H9 (cell line): ENCODE data around the gene RDH14. TPM values are rescaled to one million over a fixed set of nuclear protein-coding genes. Genes with fewer than 3 reads are reported as not detected.
A peak's percentile ranks its signal among the peaks of the same experiment; 100 is the strongest.

ENCODE experiments used
- DNase-seq: peaks from one replicate; pipeline ENCODE4 v3.0.0-alpha.2; 2017
- H2AFZ ChIP-seq: one replicate; pipeline ENCODE4 v1.6.1; 2013; ENCODE audit warnings: mild to moderate bottlenecking, low read length, control low read depth, moderate library complexity
- H2AK5ac ChIP-seq: 2 replicates; pipeline ENCODE4 v1.6.1; 2013; ENCODE audit warnings: low read length, control low read depth, mixed read lengths; ENCODE audit not compliant: insufficient read length
- H2BK120ac ChIP-seq: one replicate; pipeline ENCODE4 v1.6.1; 2013; ENCODE audit warnings: low read depth, mild to moderate bottlenecking, low read length, control low read depth, inconsistent platforms; ENCODE audit not compliant: poor library complexity, severe bottlenecking
- H2BK12ac ChIP-seq: 2 replicates; pipeline ENCODE4 v1.6.1; 2013; ENCODE audit warnings: low read length, control low read depth, mixed read lengths, low read depth; ENCODE audit not compliant: insufficient read length
- H2BK15ac ChIP-seq: 2 replicates; pipeline ENCODE4 v1.6.1; 2013; ENCODE audit warnings: low read depth, low read length, control low read depth
- H2BK20ac ChIP-seq: one replicate; pipeline ENCODE4 v1.6.1; 2013; ENCODE audit warnings: low read depth, mild to moderate bottlenecking, low read length, control low read depth, inconsistent platforms; ENCODE audit not compliant: poor library complexity, severe bottlenecking
- H2BK5ac ChIP-seq: 2 replicates; pipeline ENCODE4 v1.6.1; 2013; ENCODE audit warnings: low read length, control low read depth, mixed read lengths; ENCODE audit not compliant: insufficient read length
- H3K14ac ChIP-seq: 2 replicates; pipeline ENCODE4 v1.6.1; 2013; ENCODE audit warnings: low read length, control low read depth; ENCODE audit not compliant: insufficient read depth
- H3K18ac ChIP-seq: 2 replicates; pipeline ENCODE4 v1.6.1; 2013; ENCODE audit warnings: low read depth, mild to moderate bottlenecking, mixed read lengths, low read length, control low read depth; ENCODE audit not compliant: insufficient read length
- H3K23ac ChIP-seq: 2 replicates; pipeline ENCODE4 v1.6.1; 2013; ENCODE audit warnings: low read length, control low read depth, mixed read lengths, low read depth; ENCODE audit not compliant: insufficient read length
- H3K23me2 ChIP-seq: 2 replicates; pipeline ENCODE4 v1.6.1; 2013; ENCODE audit warnings: low read depth, mild to moderate bottlenecking, mixed read lengths, low read length, control low read depth; ENCODE audit not compliant: insufficient read length, poor library complexity, severe bottlenecking
- H3K27ac ChIP-seq: 2 replicates; pipeline ENCODE4 v1.5.1; 2013; ENCODE audit warnings: low read length, control low read depth, mixed read lengths, low read depth; ENCODE audit not compliant: insufficient read length
- H3K27me3 ChIP-seq: 2 replicates; pipeline ENCODE4 v1.6.1; 2013; ENCODE audit warnings: low read length, control low read depth, inconsistent platforms; ENCODE audit not compliant: insufficient read depth
- H3K4ac ChIP-seq: 2 replicates; pipeline ENCODE4 v1.6.1; 2013; ENCODE audit warnings: low read depth, mild to moderate bottlenecking, control low read depth, inconsistent platforms, low read length, moderate library complexity
- H3K4me1 ChIP-seq: 2 replicates; pipeline ENCODE4 v1.6.1; 2013; ENCODE audit warnings: low read length, control low read depth, inconsistent platforms; ENCODE audit not compliant: insufficient read depth
- H3K4me2 ChIP-seq: 2 replicates; pipeline ENCODE4 v1.6.1; 2013; ENCODE audit warnings: low read length, control low read depth, mixed read lengths; ENCODE audit not compliant: insufficient read length, insufficient read depth
- H3K56ac ChIP-seq: 2 replicates; pipeline ENCODE4 v1.6.1; 2013; ENCODE audit warnings: low read depth, mild to moderate bottlenecking, mixed read lengths, low read length, control low read depth; ENCODE audit not compliant: insufficient read length
- H3K79me1 ChIP-seq: 2 replicates; pipeline ENCODE4 v1.6.1; 2013; ENCODE audit warnings: low read depth, mild to moderate bottlenecking, moderate library complexity, low read length, control low read depth, inconsistent platforms; ENCODE audit not compliant: insufficient read depth, poor library complexity, severe bottlenecking
- H3K79me2 ChIP-seq: 2 replicates; pipeline ENCODE4 v1.6.1; 2013; ENCODE audit warnings: low read length, control low read depth, inconsistent platforms; ENCODE audit not compliant: insufficient read depth
- H3K9ac ChIP-seq: 2 replicates; pipeline ENCODE4 v1.6.1; 2013; ENCODE audit warnings: low read length, control low read depth, mixed read lengths; ENCODE audit not compliant: insufficient read length; ENCODE audit errors: extremely low read depth
- H3K9me3 ChIP-seq: one replicate; pipeline ENCODE4 v1.6.1; 2013; ENCODE audit warnings: low read depth, low read length, inconsistent platforms; ENCODE audit not compliant: control insufficient read depth
- H3T11ph ChIP-seq: one replicate; pipeline ENCODE4 v1.6.1; 2013; ENCODE audit warnings: mild to moderate bottlenecking, low read length, control low read depth, inconsistent platforms
- H4K20me1 ChIP-seq: one replicate; pipeline ENCODE4 v1.6.1; 2013; ENCODE audit not compliant: control insufficient read depth, insufficient read length, insufficient read depth
- H4K5ac ChIP-seq: 2 replicates; pipeline ENCODE4 v1.6.1; 2013; ENCODE audit warnings: low read depth, mild to moderate bottlenecking, mixed read lengths, low read length, control low read depth; ENCODE audit not compliant: insufficient read length
- H4K8ac ChIP-seq: replicated peaks from 2 replicates; pipeline ENCODE4 v1.6.1; 2013; ENCODE audit warnings: low read length, control low read depth, mixed read lengths, low read depth; ENCODE audit not compliant: insufficient read length
- H4K91ac ChIP-seq: 2 replicates; pipeline ENCODE4 v1.6.1; 2013; ENCODE audit warnings: low read depth, mild to moderate bottlenecking, moderate library complexity, mixed read lengths, low read length, control low read depth; ENCODE audit not compliant: insufficient read length
- H3K27ac Mint-ChIP-seq, 3 experiments: 2 replicates in 2 of 3; 3 replicates in 1 of 3; pipeline ENCODE4 v1.8.0; 2020 to 2021; ENCODE audit warnings: mixed read lengths in 3 of 3, mild to moderate bottlenecking in 1 of 3, moderate library complexity in 1 of 3
- H3K27me3 Mint-ChIP-seq: 2 replicates; pipeline ENCODE4 v1.8.0; 2021; ENCODE audit warnings: low read depth, mild to moderate bottlenecking, moderate library complexity, mixed read lengths
- H3K36me3 Mint-ChIP-seq, 3 experiments: 2 replicates in 2 of 3; 3 replicates in 1 of 3; pipeline ENCODE4 v1.8.0; 2020 to 2021; ENCODE audit warnings: low read depth in 3 of 3, mixed read lengths in 3 of 3; ENCODE audit not compliant: insufficient read depth in 1 of 3
- H3K4me1 Mint-ChIP-seq, 2 experiments: 2 replicates each; pipeline ENCODE4 v1.8.0; 2020; ENCODE audit warnings: mixed read lengths in 2 of 2
- H3K4me3 Mint-ChIP-seq, 2 experiments: 2 replicates in 1 of 2; 3 replicates in 1 of 2; pipeline ENCODE4 v1.8.0; 2020 to 2021; ENCODE audit warnings: mild to moderate bottlenecking in 2 of 2, mixed read lengths in 2 of 2, moderate library complexity in 1 of 2
- H3K9me3 Mint-ChIP-seq, 2 experiments: 2 replicates in 1 of 2; 3 replicates in 1 of 2; pipeline ENCODE4 v1.8.0; 2020; ENCODE audit warnings: mild to moderate bottlenecking in 2 of 2, mixed read lengths in 2 of 2, moderate library complexity in 1 of 2
- WGBS: extraction: QIAGEN DNeasy Blood & Tissue Kit; methylation state at CpG from one replicate; pipeline ENCODE4 v1.1.7; 2013; ENCODE audit warnings: missing lambda C conversion rate, low lambda C conversion rate, mixed read lengths; ENCODE audit not compliant: insufficient read length; ENCODE audit errors: extremely low coverage; 5-methylcytosine and 5-hydroxymethylcytosine counted together
- total RNA-seq: library from RNA; stranded (reverse); gene quantifications from 2 replicates; pipeline ENCODE4 v1.2.1, GENCODE V29; 2021
- TF ChIP-seq, protein P1 (sequence below): fragments of 200-600 bp; sonication (generic); conservative IDR thresholded peaks from 3 replicates; pipeline ENCODE4 v1.8.0; 2021; ENCODE audit warnings: antibody characterized with exemption, mild to moderate bottlenecking

The RDH14 gene
- total RNA-seq, 1 experiment from 2014 or later = 25.5 TPM

DNA sequence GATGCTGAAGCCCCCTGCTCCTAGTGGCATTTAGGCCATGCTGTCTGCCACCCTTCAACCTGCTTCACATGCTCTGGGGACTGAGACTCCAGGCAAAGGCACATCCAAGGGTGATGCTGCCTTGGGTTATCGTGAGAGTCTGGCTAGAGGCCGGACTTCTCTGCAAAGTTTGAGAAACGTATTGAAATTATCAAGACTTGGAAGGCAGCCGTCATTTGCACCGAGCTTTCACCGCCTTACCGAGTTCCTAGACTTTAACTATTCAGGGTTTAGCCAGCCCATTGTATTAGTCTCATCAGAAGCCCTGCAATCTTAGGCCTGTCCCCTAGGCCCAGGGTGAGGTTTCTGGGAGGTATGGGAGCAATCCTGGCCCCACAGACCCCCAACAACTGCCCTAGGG is 34.0 kb downstream of the RDH14 start:
- Histone ChIP-seq H3K4me1 (no peaks in the 10 kb centered on the region), H2BK15ac (no peak overlapping the region), H2AFZ (no peak overlapping the region), H4K91ac (no peak overlapping the region), H3K27ac (no peak overlapping the region), H2BK20ac (no peak overlapping the region), H3K79me2 (no peaks in the 10 kb centered on the region), H4K5ac (no peak overlapping the region), H2AK5ac (no peak overlapping the region), H3K9me3 (no peaks in the 10 kb centered on the region), H3K9ac (no peak overlapping the region), H2BK12ac (no peak overlapping the region), H2BK120ac (no peak overlapping the region), H3K56ac (no peak overlapping the region), H3K27me3 (no peaks in the 10 kb centered on the region), H3K14ac (no peak overlapping the region), H4K8ac (no peak overlapping the region), H3K79me1 (no peaks in the 10 kb centered on the region), H3K23ac (no peak overlapping the region), H3K23me2 (no peaks in the 10 kb centered on the region), H3K4me2 (no peak overlapping the region), H4K20me1 (no peaks in the 10 kb centered on the region), H2BK5ac (no peak overlapping the region), H3K18ac (no peak overlapping the region), H3T11ph (no peak overlapping the region), H3K4ac (no peak overlapping the region)
- Mint-ChIP-seq H3K27ac (peak overlapping the region in 1 of 3 experiments; percentile 77; a peak in 1 of 7 replicates), H3K27me3 (no peaks in the 10 kb centered on the region), H3K4me1 (peaks cover 3 to 5% of the 10 kb centered on the region in 2 experiments; a peak in 3 of 4 replicates), H3K36me3 (no peaks in the 10 kb centered on the region), H3K4me3 (no peak overlapping the region), H3K9me3 (no peaks in the 10 kb centered on the region)
- no CpG with 5 or more reads among the region's 7 CpGs for WGBS
- no peak for DNase-seq
- TF ChIP-seq, protein P1, sequence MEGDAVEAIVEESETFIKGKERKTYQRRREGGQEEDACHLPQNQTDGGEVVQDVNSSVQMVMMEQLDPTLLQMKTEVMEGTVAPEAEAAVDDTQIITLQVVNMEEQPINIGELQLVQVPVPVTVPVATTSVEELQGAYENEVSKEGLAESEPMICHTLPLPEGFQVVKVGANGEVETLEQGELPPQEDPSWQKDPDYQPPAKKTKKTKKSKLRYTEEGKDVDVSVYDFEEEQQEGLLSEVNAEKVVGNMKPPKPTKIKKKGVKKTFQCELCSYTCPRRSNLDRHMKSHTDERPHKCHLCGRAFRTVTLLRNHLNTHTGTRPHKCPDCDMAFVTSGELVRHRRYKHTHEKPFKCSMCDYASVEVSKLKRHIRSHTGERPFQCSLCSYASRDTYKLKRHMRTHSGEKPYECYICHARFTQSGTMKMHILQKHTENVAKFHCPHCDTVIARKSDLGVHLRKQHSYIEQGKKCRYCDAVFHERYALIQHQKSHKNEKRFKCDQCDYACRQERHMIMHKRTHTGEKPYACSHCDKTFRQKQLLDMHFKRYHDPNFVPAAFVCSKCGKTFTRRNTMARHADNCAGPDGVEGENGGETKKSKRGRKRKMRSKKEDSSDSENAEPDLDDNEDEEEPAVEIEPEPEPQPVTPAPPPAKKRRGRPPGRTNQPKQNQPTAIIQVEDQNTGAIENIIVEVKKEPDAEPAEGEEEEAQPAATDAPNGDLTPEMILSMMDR = no peak
